ENCODE data around the gene TMEM165.
"Not testable (repeated sequence)": the region's sequence is repeated elsewhere in the genome, so short reads cannot be mapped to it uniquely, and the experiment has no call there.

The TMEM165 gene, protein sequence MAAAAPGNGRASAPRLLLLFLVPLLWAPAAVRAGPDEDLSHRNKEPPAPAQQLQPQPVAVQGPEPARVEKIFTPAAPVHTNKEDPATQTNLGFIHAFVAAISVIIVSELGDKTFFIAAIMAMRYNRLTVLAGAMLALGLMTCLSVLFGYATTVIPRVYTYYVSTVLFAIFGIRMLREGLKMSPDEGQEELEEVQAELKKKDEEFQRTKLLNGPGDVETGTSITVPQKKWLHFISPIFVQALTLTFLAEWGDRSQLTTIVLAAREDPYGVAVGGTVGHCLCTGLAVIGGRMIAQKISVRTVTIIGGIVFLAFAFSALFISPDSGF

DNA sequence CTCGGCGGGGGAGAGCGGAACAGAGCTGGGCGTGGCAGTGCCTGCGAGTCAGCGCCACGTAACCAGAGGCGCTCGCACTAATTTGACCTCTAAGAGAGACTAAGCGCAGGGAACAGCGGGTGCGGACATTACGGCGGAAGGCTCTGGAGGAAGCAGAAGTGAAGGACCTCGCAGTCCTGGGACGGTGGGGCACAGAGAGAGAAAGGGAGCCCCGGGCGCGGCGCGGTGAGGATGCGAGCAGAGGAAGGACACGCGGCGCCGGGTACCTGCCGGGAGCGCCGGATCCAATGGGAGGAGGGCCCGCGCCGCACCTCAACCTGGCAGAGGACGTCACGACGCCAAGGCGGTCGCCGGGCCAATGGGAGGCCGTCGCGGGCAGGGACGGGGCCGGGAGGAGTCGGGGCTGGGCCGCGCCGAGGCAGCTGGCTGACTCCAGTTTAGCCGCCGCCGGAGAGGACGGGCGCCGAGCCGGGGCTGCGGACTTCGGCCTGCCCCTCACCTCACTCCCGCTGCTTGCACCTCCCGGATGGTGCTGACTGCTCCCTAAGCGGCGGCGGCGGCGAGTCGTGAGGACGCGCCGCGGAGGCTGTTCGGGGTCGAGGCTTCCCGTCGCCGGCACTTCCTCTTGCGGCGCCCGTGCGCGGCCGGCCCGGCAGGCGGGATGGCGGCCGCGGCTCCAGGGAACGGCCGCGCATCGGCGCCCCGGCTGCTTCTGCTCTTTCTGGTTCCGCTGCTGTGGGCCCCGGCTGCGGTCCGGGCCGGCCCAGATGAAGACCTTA is at the start of gene TMEM165:
TMEM165 (plus strand) TSS at position 429 of the 779 bp plus-strand sequence; CDS start at position 662, 233 bp downstream.
- DNase-seq, result peak; percentile 90

DNA sequence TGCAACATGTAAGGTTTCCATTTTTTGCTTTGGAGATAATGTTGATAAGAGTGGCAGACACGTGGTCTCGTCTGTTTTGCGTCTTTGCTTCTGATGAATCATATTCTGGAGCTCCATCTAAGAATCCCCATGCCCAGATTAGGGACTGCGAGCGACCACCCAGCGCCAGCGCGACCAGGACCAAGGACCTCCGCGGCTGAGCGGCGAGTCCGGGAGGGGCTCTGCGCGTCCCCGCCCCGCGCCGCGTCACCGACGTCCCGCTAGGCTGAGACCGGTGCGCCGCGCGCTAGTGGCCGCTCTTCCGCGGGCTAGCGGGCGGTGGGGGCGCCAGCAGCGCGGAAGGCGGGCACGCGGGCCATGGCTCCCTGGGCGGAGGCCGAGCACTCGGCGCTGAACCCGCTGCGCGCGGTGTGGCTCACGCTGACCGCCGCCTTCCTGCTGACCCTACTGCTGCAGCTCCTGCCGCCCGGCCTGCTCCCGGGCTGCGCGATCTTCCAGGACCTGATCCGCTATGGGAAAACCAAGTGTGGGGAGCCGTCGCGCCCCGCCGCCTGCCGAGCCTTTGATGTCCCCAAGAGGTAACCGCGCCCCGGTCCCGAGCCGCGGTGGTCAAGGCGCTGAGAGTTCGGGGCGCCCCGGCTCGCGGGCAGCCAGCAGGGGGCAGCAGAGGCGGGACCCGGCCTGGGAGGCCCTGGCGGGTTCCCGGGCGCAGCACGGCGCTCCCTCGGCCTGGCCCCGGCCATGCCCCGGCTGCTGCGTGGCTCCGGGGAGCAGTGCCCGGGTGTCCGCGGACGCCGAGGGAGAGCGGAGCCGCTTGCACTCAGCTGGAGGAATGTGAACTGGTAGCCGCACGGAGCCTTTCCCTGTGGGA is 49.5 kb upstream of the TMEM165 start, which contains the start of gene SRD5A3:
SRD5A3 (plus strand) TSS at position 263 of the 871 bp plus-strand sequence; CDS start at position 358, 95 bp downstream.
- DNase-seq, result peak; percentile 72

DNA sequence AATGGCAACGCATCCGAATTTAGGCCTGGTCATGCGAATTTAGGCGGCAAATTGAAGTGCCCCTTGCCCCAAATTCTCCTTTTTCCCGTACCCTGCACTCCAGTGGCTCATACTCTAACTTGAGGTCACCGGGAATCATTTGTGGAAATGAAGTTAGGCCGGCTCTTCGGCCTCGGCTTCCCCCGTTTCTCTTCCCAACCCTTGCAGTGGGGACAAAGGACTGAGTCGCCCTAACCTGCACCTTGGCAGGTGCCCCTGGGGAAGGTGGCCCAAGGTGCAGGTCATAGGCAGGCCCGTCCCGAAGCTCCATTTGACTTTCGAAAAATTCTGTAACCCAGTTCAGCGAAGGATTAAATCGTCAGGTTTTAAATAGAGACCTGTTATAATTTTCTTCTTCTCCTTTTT is 48.9 kb upstream of the TMEM165 start:
- DNase-seq, result no peak

DNA sequence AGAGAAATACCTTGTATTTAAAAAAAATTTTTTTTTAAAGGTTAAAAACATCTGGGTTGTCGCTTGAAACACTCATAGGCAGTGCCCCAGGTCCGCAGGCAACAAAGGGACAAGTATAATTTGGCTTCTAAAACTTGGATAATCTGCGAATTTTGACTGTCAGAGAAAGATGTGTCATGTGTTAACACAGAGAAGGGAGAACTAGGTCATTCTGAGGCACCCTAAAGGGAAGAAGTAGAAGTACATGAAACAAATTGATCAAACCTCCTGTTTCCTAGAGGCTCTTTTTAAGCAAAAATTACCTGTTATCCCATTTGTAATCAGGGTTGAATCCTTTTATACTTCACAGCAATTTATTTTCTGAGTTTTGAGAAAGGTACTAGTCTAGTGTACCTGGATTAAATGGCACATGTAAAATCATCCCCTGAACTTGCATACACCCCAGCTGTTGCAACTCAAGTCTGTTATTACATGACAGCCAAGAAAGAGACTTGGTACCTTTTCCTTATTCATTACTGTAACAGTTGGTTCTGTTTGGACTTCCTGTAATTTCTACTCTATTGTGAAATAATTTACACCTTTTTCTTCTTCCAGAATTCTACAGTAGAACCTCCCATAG is 48.0 kb upstream of the TMEM165 start:
- no peak for DNase-seq

DNA sequence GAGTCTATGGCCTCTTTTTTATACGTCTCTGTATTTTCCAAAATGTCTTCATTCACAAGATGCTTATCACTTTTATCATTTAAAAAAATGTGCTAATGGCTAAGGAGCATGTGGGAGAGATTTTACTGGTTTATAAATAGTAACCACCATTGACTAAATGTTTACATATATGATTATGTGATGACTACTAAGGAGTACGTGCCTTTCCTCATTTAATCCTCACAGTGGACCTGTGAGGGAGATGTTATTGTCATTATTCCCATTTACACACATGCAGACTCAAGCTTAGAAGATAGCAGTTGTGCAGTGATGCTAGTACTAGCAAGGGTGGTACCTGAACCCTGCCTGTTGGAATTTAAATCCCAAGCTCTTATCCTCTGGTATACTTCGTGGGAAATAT is 47.3 kb upstream of the TMEM165 start:
- no peak for DNase-seq

DNA sequence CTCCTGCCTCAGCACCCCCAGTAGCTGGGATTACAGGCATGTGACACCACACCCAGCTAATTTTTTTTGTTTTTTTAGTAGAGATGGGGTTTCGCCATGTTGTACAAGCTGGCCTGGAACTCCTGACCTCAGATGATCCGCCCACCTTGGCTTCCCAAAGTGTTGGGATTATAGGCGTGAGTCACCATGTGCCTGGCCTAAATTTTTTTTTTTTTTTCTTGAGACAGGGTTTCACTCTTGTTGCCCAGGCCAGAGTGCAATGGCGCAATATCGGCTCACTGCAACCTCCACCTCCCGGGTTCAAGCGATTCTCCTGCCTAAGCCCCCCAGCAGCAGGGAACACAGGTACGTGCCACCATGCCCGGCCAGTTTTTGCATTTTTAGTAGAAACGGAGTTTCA is 44.9 kb upstream of the TMEM165 start:
- DNase-seq, result not testable (repeated sequence)

DNA sequence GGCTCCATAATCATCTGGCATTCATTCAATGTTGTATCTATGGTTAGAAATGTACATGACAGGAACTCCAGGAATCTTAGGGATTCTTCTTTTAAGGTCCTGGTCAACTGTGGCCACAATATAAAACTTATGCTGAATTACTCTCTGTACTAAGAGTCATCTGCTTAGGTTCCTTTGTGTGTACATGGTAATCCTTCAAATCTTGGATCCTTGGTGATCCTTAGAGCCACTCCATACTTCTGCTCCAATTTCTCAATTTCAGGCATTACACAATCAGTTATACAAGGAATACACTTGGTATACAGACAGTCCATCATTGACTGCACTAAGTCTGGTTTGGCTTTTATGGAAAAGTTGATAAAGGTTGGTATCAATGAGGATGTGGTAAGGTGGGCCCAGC is 43.9 kb upstream of the TMEM165 start:
- DNase-seq, result no peak

DNA sequence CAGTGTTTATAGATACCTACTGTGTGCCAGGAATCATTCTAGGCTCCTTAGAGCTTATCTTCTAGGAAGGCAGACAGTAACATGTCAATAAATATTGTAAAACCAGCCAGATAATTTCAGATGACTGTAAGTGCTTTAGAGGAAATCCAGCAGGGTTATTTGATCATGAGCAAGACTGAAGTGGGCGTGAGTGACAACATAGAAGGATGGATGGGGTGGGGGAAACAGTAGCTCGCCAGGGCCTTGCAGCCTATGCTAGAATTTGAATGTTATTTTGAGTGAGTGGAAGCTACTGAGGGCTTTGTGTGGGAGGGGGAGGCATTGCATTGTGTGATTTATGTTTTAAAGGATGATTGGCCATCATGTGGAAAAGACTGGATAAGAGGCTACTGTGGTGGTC is 43.0 kb upstream of the TMEM165 start:
- DNase-seq, result no peak

DNA sequence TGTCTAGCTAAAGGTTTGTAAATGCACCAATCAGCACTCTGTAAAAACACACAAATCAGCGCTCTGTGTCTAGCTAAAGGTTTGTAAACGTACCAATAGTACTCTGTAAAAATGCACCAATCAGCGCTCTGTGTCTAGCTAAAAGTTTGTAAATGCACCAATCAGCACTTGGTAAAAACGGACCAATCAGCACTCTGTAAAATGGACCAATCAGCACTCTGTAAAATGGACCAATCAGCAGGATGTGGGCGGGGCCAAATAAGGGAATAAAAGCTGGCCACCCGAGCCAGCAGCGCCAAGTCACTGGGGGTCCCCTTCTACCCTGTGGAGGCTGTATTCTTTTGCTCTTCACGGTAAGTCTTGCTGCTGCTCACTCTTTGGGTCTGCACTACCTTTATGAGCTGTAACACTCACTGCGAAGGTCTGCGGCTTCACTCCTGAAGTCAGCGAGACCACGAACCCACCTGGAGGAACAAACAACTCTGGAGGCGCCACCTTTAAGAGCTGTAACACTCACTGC is 42.5 kb upstream of the TMEM165 start:
- DNase-seq, result not testable (repeated sequence)

DNA sequence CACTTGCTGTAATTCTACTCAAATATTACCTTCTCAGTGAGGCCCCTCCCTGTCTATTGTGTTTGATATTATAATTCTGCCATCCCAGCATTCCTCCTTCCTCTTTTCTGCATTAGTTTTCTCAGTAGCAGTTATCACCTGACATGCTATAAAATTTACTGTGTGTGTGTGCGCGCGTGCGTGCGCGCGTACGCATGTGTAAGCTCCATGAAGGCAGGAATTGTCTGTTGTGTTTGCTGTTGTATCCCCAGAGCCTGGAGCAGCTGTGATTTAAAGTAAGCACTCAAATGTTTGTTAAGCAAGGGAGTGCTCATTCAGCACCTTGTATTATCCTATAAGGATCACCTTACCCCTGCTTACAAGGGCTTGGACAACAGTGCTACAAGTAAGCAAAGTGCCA is 41.1 kb upstream of the TMEM165 start:
- no peak for DNase-seq

DNA sequence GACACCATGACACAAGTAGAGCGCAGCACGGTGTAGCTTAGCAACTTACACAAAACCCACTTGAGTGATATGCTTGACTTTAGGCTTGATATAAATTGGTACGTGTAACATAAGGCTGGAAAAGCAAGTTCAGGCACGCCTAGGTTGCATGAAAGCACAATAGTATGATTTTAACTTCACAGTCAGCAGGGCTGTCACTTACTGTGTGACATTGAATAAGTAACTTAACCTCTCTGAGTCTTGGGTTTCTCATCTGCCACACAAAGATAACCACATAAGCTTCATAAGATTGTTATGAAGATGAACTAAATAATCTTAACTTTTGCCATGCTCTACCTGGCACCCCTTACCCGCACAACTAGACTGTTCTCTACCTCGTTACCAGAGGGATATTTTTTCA is 40.2 kb upstream of the TMEM165 start:
- DNase-seq, result no peak

DNA sequence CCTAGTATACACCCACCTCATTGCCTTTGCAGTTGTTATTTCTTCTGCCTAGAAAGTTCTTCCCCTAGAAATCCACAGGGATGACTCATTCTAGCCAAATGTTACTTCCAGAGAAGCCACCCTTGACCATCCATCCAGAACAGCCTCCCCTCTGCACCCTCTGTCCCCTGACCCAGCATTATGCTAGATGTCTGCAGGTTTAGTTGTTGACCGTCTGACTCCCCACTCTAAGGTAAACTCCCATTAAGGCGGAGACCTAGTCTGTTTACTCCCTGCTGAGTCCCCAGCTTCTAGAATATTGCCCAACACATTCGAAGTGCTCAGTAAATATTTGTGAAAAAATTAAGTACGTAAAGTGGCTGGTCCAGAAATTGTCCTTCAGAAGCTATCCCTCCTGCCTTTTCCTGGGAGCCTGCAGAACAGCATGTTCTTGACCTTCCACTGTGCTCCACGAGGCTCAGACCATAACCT is 38.7 kb upstream of the TMEM165 start:
- DNase-seq, result no peak

DNA sequence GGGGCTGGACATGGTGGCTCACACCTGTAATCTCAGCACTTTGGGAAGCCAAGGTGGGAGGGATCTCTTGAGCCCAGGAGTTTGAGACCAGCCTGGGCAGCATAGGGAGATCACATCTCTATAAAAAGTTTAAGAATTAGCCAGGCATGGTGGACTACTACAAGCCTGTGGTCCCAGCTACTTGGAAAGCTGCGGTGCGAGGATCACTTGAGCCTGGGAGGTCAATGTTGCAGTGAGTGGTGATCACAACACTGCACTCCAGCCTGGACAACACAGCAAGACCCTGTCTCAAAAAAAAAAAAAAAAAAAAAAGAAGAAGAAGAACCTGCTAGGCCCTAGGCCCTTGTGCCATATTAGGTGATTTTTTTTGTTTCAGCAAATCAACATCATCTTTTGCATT is 37.5 kb upstream of the TMEM165 start:
- DNase-seq, result no peak

DNA sequence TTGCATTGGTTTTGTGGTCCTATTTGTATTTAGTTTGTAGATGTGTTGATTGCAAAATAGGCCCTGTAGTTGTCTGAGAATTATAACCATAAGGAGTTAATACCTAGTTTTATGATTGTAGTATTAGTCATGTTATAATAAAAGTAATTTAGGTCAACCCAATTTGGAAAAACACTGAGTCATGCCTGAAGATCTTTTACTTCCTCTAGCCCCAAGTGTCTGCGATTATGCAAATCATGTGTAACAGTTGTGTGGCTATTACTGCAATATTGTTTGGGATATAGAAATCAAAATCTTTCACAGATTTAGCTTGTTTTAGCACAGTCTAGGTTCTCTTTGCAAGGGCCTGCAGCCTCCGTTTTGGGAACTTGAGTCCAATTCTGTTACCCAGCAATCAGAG is 37.1 kb upstream of the TMEM165 start:
- no peak for DNase-seq

DNA sequence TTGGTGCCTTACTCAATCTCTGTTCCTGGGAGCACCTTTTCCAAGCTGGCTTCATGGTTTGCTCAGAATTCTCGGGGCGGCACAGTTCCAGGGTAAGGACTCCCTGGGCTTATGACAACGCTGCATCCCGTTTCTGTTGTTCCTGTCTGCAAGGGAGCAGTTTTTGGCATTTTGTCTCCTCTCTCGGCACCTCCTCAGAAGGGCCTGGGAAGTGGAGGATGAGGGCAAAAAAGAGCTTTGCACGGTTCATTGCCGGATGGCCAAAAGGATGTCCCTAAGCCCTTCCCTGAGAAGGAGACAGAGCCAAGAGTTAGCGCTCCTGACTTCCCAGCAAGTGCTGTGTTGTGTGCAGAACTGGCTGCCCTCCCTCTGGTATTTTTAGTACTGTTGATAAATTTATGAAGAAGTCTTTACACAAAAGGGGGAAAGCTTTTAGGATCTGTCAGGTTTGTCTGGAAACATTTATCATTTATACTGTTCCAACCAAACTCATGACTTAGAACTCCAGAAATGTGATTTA is 36.3 kb upstream of the TMEM165 start:
- no peak for DNase-seq

DNA sequence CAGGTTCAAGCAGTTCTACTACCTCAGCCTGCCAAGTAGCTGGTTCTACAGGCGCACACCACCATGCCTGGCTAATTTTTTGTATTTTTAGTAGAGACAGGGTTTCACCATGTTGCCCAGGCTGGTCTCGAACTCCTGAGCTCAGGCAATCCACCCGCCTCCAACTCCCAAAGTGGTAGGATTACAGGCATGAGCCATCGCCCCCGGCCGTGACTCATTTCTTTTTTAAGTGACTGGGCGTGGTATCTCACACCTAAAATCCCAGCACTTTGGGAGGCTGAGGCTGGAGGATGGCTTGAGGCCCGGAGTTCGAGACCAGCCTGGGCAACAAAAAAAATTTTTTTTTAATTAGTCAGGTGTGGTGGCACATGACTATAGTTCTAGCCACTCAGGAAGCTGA is 32.8 kb upstream of the TMEM165 start:
- DNase-seq, result not testable (repeated sequence)

DNA sequence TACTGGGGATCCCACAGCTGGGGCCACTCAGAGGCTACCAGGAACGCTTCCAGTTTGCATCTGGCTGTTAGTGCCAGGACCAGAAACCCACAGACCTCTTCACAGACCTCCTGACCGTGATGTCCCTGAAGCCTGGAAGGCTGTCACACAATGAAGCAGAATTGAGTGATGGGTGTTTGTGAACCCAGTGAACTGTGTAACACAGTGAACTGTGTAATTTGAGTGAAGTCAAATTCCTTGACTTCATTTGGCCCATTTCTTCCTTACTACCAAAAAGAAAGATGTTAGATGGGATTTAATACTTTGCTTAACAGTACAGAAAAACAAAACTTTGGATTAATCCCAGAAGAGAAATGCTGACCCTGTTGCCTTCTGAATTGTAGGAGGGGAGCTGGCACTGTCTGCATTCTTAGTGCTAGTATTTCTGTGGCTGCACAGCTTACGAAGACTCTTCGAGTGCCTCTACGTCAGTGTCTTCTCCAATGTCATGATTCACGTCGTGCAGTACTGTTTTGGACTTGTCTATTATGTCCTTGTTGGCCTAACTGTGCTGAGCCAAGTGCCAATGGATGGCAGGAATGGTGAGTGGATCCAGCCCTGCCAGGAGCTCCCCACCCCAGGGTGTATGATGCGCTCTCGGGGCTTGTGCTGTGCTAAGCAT is 31.9 kb upstream of the TMEM165 start:
- DNase-seq, result no peak

DNA sequence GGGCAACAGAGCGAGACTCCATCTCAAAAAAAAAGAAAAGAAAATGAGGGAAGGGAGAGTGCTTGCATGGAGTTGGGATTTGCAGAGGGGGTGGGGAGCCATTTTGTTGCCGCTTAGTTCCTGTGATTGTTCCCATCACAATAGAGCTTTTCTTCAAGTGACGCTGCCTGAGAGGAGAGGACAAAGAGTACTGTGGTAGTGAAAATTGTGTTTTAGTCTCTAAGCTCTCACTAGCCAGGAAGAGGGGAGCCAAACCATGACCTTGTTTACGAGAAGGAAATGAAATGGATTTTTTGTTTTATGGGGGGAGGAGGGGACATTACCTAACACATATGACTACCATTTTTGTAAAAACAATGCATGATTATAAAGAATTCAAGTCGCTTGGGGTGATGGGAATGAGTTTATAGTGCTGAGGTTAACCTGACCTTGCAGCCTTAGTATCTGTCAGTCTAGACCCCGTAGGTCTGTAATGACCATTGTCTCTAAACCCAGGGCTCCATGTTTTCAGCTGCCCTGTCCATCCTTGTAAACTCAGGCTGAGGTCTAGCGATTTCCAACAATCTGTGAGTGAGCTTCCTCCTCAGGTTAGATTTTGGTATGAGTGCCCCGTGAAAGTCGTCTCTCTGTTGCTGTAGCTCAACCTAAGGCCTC is 30.9 kb upstream of the TMEM165 start:
- DNase-seq, result no peak

DNA sequence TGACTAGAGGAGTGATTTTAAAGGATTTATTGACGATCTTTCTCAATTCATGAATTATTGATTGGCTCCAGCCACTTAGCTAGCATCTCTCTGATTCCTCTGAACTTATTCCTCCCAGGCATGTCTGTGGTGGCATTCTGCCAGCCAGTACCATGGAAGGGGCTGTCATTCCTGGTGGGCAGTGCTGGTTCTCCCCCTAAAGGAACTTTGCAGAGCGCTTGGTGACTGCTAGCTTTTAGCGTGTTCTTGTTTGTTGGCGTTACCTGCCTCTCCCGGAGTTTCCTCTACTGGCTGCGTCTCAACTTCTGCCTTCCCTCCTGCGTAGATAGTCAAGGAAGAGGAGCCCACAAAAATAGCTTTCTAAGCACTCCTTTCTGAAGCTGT is 30.4 kb upstream of the TMEM165 start:
- DNase-seq, result no peak

DNA sequence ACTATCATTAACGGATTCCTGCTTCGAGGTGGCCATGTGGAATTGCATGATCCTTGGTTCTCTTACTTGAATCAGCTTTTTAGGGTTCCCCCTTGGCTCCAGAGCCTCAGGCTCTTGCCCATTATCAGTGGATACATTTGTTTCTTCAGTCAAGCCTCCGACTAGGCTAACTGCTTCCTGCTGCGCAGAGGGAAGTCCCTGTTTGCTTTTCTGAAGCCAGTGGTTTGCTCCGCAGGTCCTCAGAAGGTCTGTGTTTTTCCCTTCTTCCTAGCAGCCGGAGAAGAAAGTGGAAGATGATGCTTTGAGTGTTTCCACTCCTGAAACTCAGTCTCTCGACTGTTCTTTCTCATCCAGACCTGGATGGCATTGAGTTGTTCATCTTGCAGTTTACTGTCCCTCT is 29.1 kb upstream of the TMEM165 start:
- DNase-seq, result no peak
